IMR-90 (cell line): Measurements from ENCODE around the gene PDX1. TPM values are rescaled to one million over a fixed set of nuclear protein-coding genes. Genes with fewer than 3 reads are reported as not detected.

Experiments used
- ATAC-seq: fragments of 200-7000 bp; cut with Tn5 transposase; 2 replicates; pipeline ENCODE4 v1.9.1; 2020; ENCODE audit warnings: low read depth, mild to moderate bottlenecking, moderate library complexity
- BruUV-seq: library from RNA; stranded (reverse); fragments of 400-500 nt; replicated peaks from 2 replicates; lab custom pipeline; 2021; lab: Mats Ljungman, UMichigan
- CTCF ChIA-PET: fragments of 300-600 bp; formaldehyde crosslinking; extraction: SDS; loops from one replicate; lab custom pipeline; 2021; ENCODE audit warnings: antibody characterized with exemption; lab: Yijun Ruan, JAX
- POLR2A ChIA-PET: fragments of 300-600 bp; sonication (Branson Sonifier 250); formaldehyde crosslinking; loops from one replicate; lab custom pipeline; 2022; ENCODE audit warnings: antibody characterized with exemption; ENCODE audit not compliant: unreplicated experiment; lab: Charles Lee
- DNase-seq: peaks from one replicate; pipeline ENCODE4 v3.0.0; 2013
- H2AFZ ChIP-seq: replicated peaks from 2 replicates; pipeline ENCODE3; 2013; ENCODE audit warnings: low read length, mild to moderate bottlenecking; ENCODE audit not compliant: poor library complexity
- H2AK5ac ChIP-seq: 2 replicates; pipeline ENCODE4 v1.6.1; 2013; ENCODE audit warnings: low read depth, low read length, inconsistent platforms
- H2AK9ac ChIP-seq: replicated peaks from 2 replicates; pipeline ENCODE3; 2013; ENCODE audit warnings: mild to moderate bottlenecking, low read depth, low read length, moderate library complexity; ENCODE audit not compliant: poor library complexity
- H2BK120ac ChIP-seq: 2 replicates; pipeline ENCODE4 v1.6.1; 2013; ENCODE audit warnings: low read depth, low read length, inconsistent platforms
- H2BK15ac ChIP-seq: 3 replicates; pipeline ENCODE4 v1.6.1; 2013; ENCODE audit warnings: low read depth, low read length, inconsistent platforms
- H2BK20ac ChIP-seq: 2 replicates; pipeline ENCODE4 v1.6.1; 2013; ENCODE audit warnings: low read depth, mild to moderate bottlenecking, inconsistent platforms, low read length, moderate library complexity
- H2BK5ac ChIP-seq: 2 replicates; pipeline ENCODE4 v1.6.1; 2013; ENCODE audit warnings: mild to moderate bottlenecking, low read depth, low read length, inconsistent platforms; ENCODE audit not compliant: poor library complexity, severe bottlenecking
- H3K14ac ChIP-seq: replicated peaks from 2 replicates; pipeline ENCODE4 v1.6.1; 2013; ENCODE audit warnings: low read depth, low read length, inconsistent platforms
- H3K18ac ChIP-seq: 2 replicates; pipeline ENCODE4 v1.6.1; 2013; ENCODE audit warnings: low read depth, low read length, control low read depth
- H3K23ac ChIP-seq: 2 replicates; pipeline ENCODE4 v1.6.1; 2013; ENCODE audit warnings: low read depth, low read length, inconsistent platforms
- H3K27ac ChIP-seq: 2 replicates; pipeline ENCODE4 v1.5.1; 2013; ENCODE audit warnings: mild to moderate bottlenecking, control low read depth, low read length; ENCODE audit not compliant: insufficient read depth
- H3K27me3 ChIP-seq: 2 replicates; pipeline ENCODE4 v1.6.1; 2013; ENCODE audit warnings: low read length; ENCODE audit not compliant: control insufficient read depth, insufficient read depth
- H3K36me3 ChIP-seq: 2 replicates; pipeline ENCODE4 v1.6.1; 2013; ENCODE audit warnings: low read length, mixed read lengths; ENCODE audit not compliant: control insufficient read depth, insufficient read depth
- H3K4ac ChIP-seq: 2 replicates; pipeline ENCODE4 v1.6.1; 2013; ENCODE audit warnings: low read depth, low read length, inconsistent platforms
- H3K4me1 ChIP-seq: 2 replicates; pipeline ENCODE4 v1.6.1; 2013; ENCODE audit warnings: low read length, mixed read lengths; ENCODE audit not compliant: control insufficient read depth, insufficient read depth
- H3K4me2 ChIP-seq: 2 replicates; pipeline ENCODE4 v1.6.1; 2013; ENCODE audit warnings: low read depth, mild to moderate bottlenecking, control low read depth, low read length, moderate library complexity
- H3K4me3 ChIP-seq: 2 replicates; pipeline ENCODE4 v1.5.1; 2013; ENCODE audit warnings: low read depth, mild to moderate bottlenecking, control low read depth, low read length, moderate library complexity; ENCODE audit not compliant: insufficient read depth
- H3K56ac ChIP-seq: 2 replicates; pipeline ENCODE4 v1.6.1; 2013; ENCODE audit warnings: low read length, inconsistent platforms; ENCODE audit not compliant: insufficient read depth; ENCODE audit errors: extremely low read depth
- H3K79me1 ChIP-seq, 2 experiments: 2 replicates each; pipeline ENCODE4 v1.6.1; 2013; ENCODE audit warnings: low read length in 2 of 2, inconsistent platforms in 1 of 2, low read depth in 1 of 2
- H3K9ac ChIP-seq: 2 replicates; pipeline ENCODE4 v1.6.1; 2013; ENCODE audit warnings: low read depth, low read length, control low read depth
- H3K9me1 ChIP-seq: 2 replicates; pipeline ENCODE4 v1.6.1; 2013; ENCODE audit warnings: low read length, inconsistent platforms; ENCODE audit not compliant: insufficient read depth
- H3K9me3 ChIP-seq: 2 replicates; pipeline ENCODE4 v1.6.1; 2013; ENCODE audit warnings: low read length; ENCODE audit not compliant: control insufficient read depth, insufficient read depth
- H4K20me1 ChIP-seq: 2 replicates; pipeline ENCODE4 v1.6.1; 2013; ENCODE audit warnings: low read length, inconsistent platforms; ENCODE audit not compliant: insufficient read depth
- H4K5ac ChIP-seq: 2 replicates; pipeline ENCODE4 v1.6.1; 2013; ENCODE audit warnings: mild to moderate bottlenecking, low read depth, low read length, control low read depth
- H4K8ac ChIP-seq, 2 experiments: 2 replicates each; pipeline ENCODE4 v1.6.1; 2013; ENCODE audit warnings: low read depth in 2 of 2, low read length in 2 of 2, control low read depth in 1 of 2, inconsistent platforms in 1 of 2
- H4K91ac ChIP-seq: 2 replicates; pipeline ENCODE4 v1.6.1; 2013; ENCODE audit warnings: low read depth, low read length, inconsistent platforms; ENCODE audit not compliant: insufficient read depth
- CTCF ChIP-seq: conservative IDR thresholded peaks from 2 replicates; pipeline ENCODE4 v1.5.1; 2012; ENCODE audit warnings: mild to moderate bottlenecking, low read depth, low read length, improper control_type of control experiment
- ELK1 ChIP-seq: fragments of 150-350 bp; IDR thresholded peaks from 2 replicates; pipeline ENCODE4 v1.6.1; 2016; ENCODE audit warnings: low read depth, mild to moderate bottlenecking, low read length, moderate library complexity, borderline replicate concordance
- FOS ChIP-seq: fragments of 150-350 bp; IDR thresholded peaks from 2 replicates; pipeline ENCODE4 v1.6.1; 2016; ENCODE audit warnings: low read depth, low read length
- RCOR1 ChIP-seq: IDR thresholded peaks from 2 replicates; pipeline ENCODE4 v1.6.1; 2012; ENCODE audit warnings: mild to moderate bottlenecking, low read length, improper control_type of control experiment; ENCODE audit not compliant: insufficient replicate concordance
- RFX5 ChIP-seq: IDR thresholded peaks from 2 replicates; pipeline ENCODE4 v1.8.0; 2012; ENCODE audit warnings: low read depth, mild to moderate bottlenecking, low read length, moderate library complexity
- WGBS, 2 experiments: methylation state at CpG; one replicate each; pipeline versions ENCODE4 v1.1.5 to v1.1.7; 2013; ENCODE audit warnings: missing lambda C conversion rate in 2 of 2; ENCODE audit not compliant: insufficient read length in 1 of 2; ENCODE audit errors: extremely low coverage in 2 of 2; 5-methylcytosine and 5-hydroxymethylcytosine counted together
- dilution Hi-C: fragments of 300-500 bp; cut with HindIII; formaldehyde crosslinking; loops from one replicate; pipeline ENCODE4 v1.14.3; 2018; ENCODE audit warnings: low sequenced_read_pairs; ENCODE audit not compliant: unreplicated experiment
- in situ Hi-C: fragments of 300-500 bp; cut with MboI; formaldehyde crosslinking; loops from 3 replicates; pipeline ENCODE4 v1.14.3; 2019; ENCODE audit warnings: low sequenced_read_pairs, inconsistent platforms, mixed read lengths
- intact Hi-C: fragments of 100-400 bp; cut with micrococcal nuclease; formaldehyde crosslinking; loops from 2 replicates; pipeline ENCODE4 v1.10.0; 2022
- polyA plus RNA-seq, 3 experiments: library from polyadenylated mRNA; depleted of rRNA; stranded (reverse); fragments of >200 nt; gene quantifications; 2 replicates each; pipeline ENCODE4 v1.2.3, GENCODE V29; 2012; ENCODE audit warnings: low replicate concordance in 1 of 3
- total RNA-seq: library from RNA; depleted of rRNA; stranded (reverse); fragments of >200 nt; gene quantifications from 2 replicates; pipeline ENCODE4 v1.2.3, GENCODE V29; 2012

Gene PDX1
- total and polyA plus RNA-seq, 2 of the 4 experiments (the other 2 are of a cell fraction), result not detected

- TF ChIP-seq FOS, result no peak
Observed at GRCh38 chr13:27925220-27925991, 5.6 kb downstream of the PDX1 start (continued).

- no TSS peak for BruUV-seq
- no peak overlapping the region for H4K5ac ChIP-seq
- WGBS, 2 experiments, result 3% methylated on average over 6 of the region's 35 CpGs; no CpG with 5 or more reads in 1 of the 2 experiments
- H4K91ac ChIP-seq, result no peak overlapping the region
- no peak overlapping the region for H4K8ac ChIP-seq
- H3K56ac ChIP-seq, result no peak overlapping the region
- no peak overlapping the region for H2BK15ac ChIP-seq
- H3K36me3 ChIP-seq, result no peaks in the 10 kb centered on the region
- H3K9me3 ChIP-seq, result peaks cover 4% of the 10 kb centered on the region
- DNase-seq (no peak), ATAC-seq (no peak)
- no peak overlapping the region for H3K18ac ChIP-seq
- dilution Hi-C loops (no loop called here), intact Hi-C loops (no loop called here), in situ Hi-C loops (no loop called here)
- no peak overlapping the region for H2AFZ ChIP-seq
- ChIA-PET POLR2A (no interaction called here), CTCF (interaction anchor here (1.3 kb wide), 1 partner anchor 27 kb away, joined by 3 read pairs; no protein-coding TSS in a partner anchor)
- H3K4ac ChIP-seq, result no peak overlapping the region
- no peak overlapping the region for H3K23ac ChIP-seq
- no peak overlapping the region for H3K14ac ChIP-seq
- no peaks in the 10 kb centered on the region for H3K9me1 ChIP-seq
- no peak overlapping the region for H3K9ac ChIP-seq
- no peak overlapping the region for H2BK5ac ChIP-seq
- H3K4me1 ChIP-seq, result no peaks in the 10 kb centered on the region
- no peak overlapping the region for H2BK120ac ChIP-seq
- no peak overlapping the region for H3K4me3 ChIP-seq
- H3K79me1 ChIP-seq, result no peaks in the 10 kb centered on the region
- H3K27me3 ChIP-seq, result peaks cover 90% of the 10 kb centered on the region
- H2AK9ac ChIP-seq, result no peak overlapping the region
- no peak overlapping the region for H3K4me2 ChIP-seq
- no peak overlapping the region for H3K27ac ChIP-seq
- H2BK20ac ChIP-seq, result no peak overlapping the region
- no peaks in the 10 kb centered on the region for H4K20me1 ChIP-seq
- TF ChIP-seq RFX5 (no peak), FOS (no peak), ELK1 (no peak), CTCF (no peak), RCOR1 (no peak)
- no peak overlapping the region for H2AK5ac ChIP-seq
Observed at GRCh38 chr13:27926644-27927434, 7.0 kb downstream of the PDX1 start.
